GM19328 (cell line): Measurements from ENCODE around the gene NTN4.
"Not testable (repeated sequence)": the region's sequence is repeated elsewhere in the genome, so short reads cannot be mapped to it uniquely, and the experiment has no call there.

Experiments used
- ATAC-seq: cut with Tn5 transposase; IDR thresholded peaks from one replicate; pipeline ENCODE4 v1.9.1; 2021; ENCODE audit warnings: mild to moderate bottlenecking, moderate library complexity; ENCODE audit not compliant: unreplicated experiment

NTN4 gene

DNA sequence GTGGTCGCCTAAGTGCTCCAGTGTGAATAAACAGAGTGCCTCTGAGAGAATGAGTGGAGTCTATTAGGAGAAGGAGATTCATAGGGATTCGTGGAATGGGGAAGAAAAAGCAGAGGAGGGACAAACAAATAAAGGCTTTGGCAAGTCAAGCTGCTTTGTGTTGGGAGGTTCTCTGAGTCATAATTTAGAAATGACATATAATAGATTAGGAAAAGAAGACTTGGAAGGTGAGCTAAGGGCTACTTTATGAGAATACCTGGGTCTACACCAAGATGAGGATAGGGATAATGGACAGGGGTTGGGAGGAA, 6.4 kb upstream of the NTN4 start:
- ATAC-seq, result no peak

DNA sequence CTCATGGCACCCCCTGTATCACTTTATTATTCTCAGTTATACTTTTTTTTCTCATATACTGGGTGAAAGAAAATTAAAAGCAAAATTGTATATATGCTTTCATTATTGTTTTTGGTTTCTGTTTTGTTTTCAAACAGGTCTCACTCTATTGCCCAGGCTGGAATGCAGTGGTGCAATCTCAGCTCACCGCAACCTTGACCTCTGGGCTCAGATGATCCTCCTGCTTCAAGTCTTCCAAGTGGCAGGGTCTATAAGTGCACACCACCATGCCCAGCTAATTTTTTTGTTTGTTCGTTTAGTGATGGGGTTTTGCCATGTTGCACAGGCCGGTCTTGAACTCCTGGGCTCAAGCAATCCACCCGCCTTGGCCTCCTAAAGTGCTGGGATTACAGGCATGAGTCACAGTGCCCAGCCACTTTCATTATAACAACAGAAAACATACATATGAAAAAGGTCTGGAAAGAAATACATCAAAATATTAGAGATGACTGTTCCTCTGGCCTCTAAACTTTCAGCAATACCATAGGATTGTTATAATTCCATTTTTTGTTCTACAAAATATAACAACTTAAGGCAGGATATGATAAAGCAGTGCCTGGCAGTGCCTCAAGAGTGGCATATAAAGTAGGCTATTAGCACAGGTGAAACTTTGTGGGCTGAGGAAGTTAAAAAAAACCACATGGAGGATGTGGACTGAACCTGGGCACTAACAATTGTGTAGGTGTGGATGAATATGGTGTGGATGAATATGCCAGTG, 5.8 kb upstream of the NTN4 start:
- no peak for ATAC-seq

DNA sequence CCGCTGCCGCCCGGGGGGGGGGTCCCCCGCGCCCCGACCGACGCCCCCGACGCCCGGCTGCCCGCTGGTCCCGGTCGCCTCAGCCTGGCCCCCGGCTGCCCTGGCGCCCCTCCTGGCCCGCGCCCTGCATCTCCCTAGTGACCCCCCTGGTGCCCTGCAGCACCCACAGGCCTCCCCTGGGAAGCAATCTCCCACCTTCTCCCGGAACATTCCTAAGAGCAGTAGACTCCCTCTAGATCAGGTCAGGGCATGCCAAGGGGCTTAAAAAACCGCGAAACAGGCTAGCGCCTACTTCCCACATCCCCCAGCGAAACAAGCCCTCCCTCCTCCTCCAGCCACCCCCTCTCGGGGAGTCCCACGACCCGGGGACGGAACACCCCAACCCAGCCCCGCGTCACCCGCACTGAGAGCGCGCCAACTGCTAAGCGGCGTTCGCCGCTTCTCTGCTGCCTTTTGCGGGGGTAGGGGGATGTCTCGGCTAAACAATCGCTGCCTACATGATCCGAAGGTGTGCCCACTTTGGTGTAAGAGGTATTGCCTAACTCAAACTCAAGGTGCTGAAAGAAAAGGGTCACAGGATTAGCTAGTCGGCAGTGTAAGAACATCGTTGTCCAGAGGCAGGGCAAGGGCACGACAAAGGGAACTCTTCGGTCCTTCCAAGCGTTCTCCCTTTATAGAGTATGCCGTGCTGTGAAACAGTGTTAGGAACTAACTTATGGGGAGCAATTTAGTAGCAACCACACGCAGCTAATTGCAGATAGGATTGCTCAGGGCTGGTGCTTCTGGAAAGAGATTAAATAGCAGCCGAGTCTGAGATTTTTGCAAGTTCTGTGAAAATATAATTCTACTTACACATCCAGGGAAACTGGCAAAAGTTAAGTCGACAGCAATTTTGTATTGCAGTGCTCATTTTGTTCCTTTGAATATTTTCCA, 619 bp upstream of the NTN4 start:
- ATAC-seq, result no peak

- ATAC-seq, result no peak
These were observed 1.2 kb downstream of the NTN4 start for GRCh38 chr12:95789126-95790032.

DNA sequence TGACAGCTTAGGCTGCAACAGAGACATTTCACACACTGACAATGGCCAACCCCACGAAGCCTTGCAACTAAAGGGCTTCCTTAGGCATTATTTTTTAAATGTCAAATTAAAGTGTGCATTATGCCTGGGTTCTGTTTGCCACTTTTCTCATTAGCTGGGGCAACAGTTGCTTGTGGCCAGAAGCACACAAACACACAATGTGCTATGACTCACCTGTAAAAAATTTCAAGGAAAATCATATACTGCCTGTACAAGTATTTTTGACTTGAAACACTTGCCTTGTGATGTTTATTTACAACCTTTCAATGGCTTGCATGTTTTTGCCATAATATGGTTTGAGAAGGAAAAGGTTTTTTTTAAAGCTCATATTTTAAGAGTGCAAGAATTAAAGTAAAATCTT, 1.9 kb downstream of the NTN4 start:
- ATAC-seq, result no peak

DNA sequence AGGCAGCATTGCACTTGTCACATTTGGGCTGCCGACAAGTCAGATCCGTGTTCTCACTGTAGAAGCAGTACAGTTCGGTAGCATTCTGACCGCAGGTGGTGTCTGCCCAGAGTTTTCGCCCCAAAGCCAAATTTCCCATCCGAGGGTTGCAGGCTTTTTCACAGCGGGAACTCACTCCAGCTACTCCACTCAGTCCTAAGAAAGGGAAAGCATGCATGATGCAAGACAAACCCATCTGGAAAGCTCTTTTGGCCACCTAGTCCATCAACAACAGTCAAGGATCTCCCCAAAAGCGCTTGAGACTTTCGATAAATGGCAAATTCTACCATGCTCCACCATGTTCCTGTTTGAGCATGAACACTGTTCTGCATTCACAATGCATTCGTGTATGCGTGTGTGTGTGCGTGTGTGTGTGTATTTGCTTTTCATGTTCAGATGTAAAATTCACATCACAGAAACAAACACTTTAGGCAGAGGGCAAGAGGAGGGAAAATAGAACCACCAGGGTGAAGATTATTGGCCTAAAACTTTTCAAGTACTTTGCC, 3.2 kb downstream of the NTN4 start:
- no peak for ATAC-seq

- no peak for ATAC-seq
These were observed 5.6 kb downstream of the NTN4 start for GRCh38 chr12:95784915-95785314.

DNA sequence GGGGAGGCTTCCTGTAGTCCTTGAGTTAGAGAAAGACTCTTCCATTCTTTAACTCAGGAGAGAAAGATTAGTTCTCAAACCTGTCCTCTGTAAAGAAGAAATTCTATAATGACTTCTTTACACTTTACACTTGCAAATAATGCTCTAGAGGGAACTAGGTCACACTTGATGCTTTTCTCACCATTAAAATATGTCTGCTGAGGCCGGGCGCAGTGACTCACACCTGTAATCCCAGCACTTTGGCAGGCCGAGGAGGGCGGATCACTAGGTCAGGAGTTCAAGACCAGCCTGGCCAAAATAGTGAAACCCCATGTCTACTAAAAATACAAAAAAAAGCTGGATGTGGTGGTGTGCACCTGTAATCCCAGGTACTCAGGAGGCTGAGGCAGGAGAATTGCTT, 6.3 kb downstream of the NTN4 start:
- ATAC-seq, result no peak

DNA sequence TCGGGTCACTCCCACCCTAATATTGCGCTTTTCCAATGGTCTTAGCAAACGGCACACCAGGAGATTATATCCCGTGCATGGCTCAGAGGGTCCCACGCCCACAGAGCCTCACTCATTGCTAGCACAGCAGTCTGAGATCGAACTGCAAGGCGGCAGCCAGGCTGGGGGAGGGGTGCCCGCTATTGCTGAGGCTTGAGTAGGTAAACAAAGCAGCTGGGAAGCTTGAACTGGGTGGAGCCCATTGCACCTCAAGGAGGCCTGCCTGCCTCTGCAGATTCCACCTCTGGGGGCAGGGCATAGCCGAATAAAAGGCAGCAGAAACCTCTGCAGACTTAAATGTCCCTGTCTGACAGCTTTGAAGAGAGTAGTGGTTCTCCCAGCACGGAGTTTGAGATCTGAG, 15.1 kb downstream of the NTN4 start:
- not testable (repeated sequence) for ATAC-seq

DNA sequence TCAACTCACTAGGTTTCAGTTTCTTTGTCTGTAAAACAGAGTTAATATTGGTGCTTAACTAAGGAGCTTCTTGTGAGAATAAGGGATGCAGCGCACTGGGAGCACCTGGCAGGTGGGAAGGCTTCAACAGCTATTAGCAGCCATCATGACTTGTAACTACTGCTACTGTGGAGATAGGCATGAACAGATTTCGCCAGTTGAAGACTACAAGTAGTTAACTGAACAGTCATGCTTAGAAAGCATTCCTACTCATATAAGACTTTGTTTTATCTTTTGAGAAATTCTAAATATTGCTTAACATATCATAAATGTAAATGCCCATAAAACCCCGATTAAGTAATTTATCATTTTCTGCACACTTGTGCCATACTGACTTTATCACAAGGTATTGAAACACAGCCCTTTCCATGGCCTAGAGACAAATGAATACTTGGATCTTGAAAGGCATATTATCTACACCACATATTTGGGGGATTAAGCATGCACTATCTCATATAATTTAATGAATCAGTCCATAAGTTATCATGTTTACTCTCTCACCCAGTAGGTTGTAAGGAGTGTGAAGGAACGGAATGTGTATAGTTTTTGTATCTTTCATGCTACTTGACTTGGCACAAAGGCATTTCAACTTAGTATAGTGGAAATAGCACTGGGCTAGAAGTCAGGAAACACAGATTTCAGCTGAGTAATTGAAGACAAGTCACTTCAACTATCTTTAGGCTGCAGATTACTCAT, 16.1 kb downstream of the NTN4 start:
- no peak for ATAC-seq

GRCh38 chr12:95773320-95773719, 17.2 kb downstream of the NTN4 start:
- ATAC-seq, result no peak

DNA sequence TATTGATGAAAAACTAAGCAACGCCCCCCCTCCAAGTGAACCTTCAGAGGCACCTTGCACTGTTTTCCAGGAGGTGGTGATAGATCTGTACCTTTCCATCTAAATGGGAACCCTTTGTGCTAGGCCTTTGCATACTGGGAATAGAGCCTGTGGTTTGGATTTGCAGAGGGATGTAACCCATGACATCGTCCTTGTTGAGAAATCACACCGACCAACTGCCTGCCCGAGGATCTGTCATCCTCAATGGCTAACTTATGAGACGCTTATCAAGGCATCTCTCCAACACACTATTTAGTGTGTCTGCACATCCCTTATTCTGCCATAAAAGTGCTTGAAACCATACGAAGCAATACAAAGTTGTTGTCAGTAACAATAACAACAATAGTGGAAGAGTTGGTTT, 22.9 kb downstream of the NTN4 start:
- no peak for ATAC-seq

- ATAC-seq, result no peak
These were observed 24.1 kb downstream of the NTN4 start for GRCh38 chr12:95766356-95767019.

- no peak for ATAC-seq
These were observed 25.7 kb downstream of the NTN4 start for GRCh38 chr12:95764848-95765247.

DNA sequence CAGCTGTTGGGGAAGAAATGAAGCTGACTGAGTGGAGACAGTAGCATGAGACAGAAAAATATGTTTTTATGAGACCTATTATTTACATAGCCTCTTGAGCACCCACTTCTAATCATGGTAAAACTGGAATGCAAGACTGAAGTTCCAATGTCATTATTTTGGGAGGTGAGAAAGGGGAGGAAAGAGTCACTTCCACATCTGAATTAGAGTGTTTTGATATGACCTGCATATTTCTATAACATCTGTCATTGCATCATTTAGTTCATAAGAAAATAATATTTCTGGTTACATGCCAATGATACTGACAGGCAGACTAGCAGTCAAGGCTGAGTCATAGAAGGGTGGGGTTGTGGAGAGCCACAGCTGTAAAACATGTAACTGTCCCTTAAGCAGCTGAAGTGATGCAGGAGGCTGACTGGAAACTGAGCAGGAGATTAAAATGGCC, 26.7 kb downstream of the NTN4 start:
- ATAC-seq, result no peak

- ATAC-seq, result no peak
These were observed 28.3 kb downstream of the NTN4 start for GRCh38 chr12:95762123-95762785.

DNA sequence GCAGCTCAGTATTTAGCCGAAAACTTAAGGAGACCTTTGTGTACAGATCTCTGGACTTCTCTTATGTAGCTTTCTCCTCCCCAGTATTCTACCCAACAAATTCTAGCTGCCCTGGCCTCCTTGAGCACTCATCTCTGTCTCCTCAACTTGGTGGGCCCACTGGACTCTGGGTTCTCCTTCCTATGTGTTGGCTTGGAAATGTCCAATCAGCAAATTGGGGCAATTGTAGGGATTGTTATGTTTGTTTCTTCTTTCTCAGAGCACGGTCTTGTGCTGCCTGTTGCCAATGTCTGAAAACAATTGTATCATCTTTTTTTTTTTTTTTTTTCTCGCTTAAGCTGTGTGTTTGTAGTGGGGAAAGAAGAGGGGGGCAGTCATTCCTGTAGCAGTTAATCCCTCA, 30.2 kb downstream of the NTN4 start:
- no peak for ATAC-seq

- no peak for ATAC-seq
These were observed 30.8 kb downstream of the NTN4 start for GRCh38 chr12:95759718-95760117.

DNA sequence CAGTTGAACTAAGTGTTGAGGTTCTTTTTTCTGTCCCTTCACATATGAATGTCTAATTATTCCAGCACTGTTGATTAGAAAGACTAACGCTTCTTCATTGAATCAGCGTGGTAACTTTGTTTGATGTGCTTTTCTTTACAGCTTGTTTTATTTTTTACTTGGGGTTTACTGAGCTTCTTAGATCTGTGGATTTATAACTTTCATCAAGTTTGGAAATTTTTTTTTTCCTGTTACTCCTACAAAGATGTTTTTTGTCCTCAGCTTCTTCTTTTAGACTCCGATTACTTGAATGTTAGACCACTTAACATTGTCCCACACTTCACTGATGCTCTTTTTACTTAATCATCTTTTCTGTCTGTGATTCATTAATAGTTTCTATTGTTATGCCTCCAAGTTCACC, 31.5 kb downstream of the NTN4 start:
- no peak for ATAC-seq
